SK-N-SH (cell line): ENCODE measurements around the gene ZSCAN20. TPM values are rescaled to one million over a fixed set of nuclear protein-coding genes. Genes with fewer than 3 reads are reported as not detected.

Source experiments
- CTCF ChIA-PET: fragments of 300-600, 350-600 bp; formaldehyde crosslinking; extraction: SDS; loops from one replicate; lab custom pipeline; 2021; lab: Yijun Ruan, JAX
- POLR2A ChIA-PET: fragments of 350-600 bp; sonication (Branson Sonifier 250); formaldehyde crosslinking; extraction: SDS; loops from one replicate; lab custom pipeline; 2020; ENCODE audit warnings: antibody characterized with exemption, inconsistent platforms; lab: Yijun Ruan, JAX
- DNase-seq: peaks from one replicate; pipeline ENCODE4 v3.0.0; 2012
- H2AFZ ChIP-seq: fragments of 200-600 bp; sonication (generic); 2 replicates; pipeline ENCODE4 v1.8.1; 2016; ENCODE audit warnings: antibody characterized with exemption, mild to moderate bottlenecking, low read depth
- H3F3A ChIP-seq: fragments of 200-600 bp; sonication (generic); replicated peaks from 2 replicates; pipeline ENCODE3; 2016; ENCODE audit warnings: antibody characterized with exemption, mild to moderate bottlenecking; ENCODE audit not compliant: insufficient read depth
- H3K27ac ChIP-seq, 2 experiments: fragments of 200-500 bp in 1 of 2; fragments of 200-600 bp in 1 of 2; sonication (Bioruptor generic) in 1 of 2; sonication (generic), shearing (Covaris generic) in 1 of 2; 2 replicates each; pipeline versions ENCODE4 v1.5.1 to v1.6.1; 2014 to 2016; ENCODE audit warnings: low read depth in 2 of 2, inconsistent platforms in 1 of 2, low read length in 1 of 2, mild to moderate bottlenecking in 1 of 2, mixed read lengths in 1 of 2
- H3K27me3 ChIP-seq: fragments of 200-600 bp; sonication (generic), shearing (Covaris generic); 2 replicates; pipeline ENCODE4 v1.6.1; 2016; ENCODE audit warnings: mixed run types; ENCODE audit not compliant: insufficient read depth
- H3K36me3 ChIP-seq, 2 experiments: fragments of 200-500 bp in 1 of 2; fragments of 200-600 bp in 1 of 2; sonication (Bioruptor generic) in 1 of 2; sonication (generic) in 1 of 2; replicated peaks in 1 of 2; 2 replicates each; pipeline versions ENCODE3 to v1.5.1; 2014 to 2016; ENCODE audit warnings: low read length in 1 of 2, mild to moderate bottlenecking in 1 of 2; ENCODE audit not compliant: insufficient read depth in 2 of 2, control insufficient read depth in 1 of 2
- H3K4me1 ChIP-seq, 2 experiments: fragments of 200-500 bp in 1 of 2; fragments of 200-600 bp in 1 of 2; sonication (Bioruptor generic) in 1 of 2; sonication (generic), shearing (Covaris generic) in 1 of 2; 2 replicates each; pipeline versions ENCODE4 v1.5.1 to v1.6.1; 2014 to 2016; ENCODE audit warnings: low read depth in 1 of 2, low read length in 1 of 2, mixed run types in 1 of 2; ENCODE audit not compliant: insufficient read depth in 2 of 2, control insufficient read depth in 1 of 2
- H3K4me2 ChIP-seq: fragments of 200-600 bp; sonication (generic), shearing (Covaris generic); 2 replicates; pipeline ENCODE4 v1.6.1; 2017; ENCODE audit warnings: mixed run types
- H3K4me3 ChIP-seq, 2 experiments: fragments of 200-500 bp in 1 of 2; fragments of 200-600 bp in 1 of 2; sonication (Bioruptor generic) in 1 of 2; sonication (generic), shearing (Covaris generic) in 1 of 2; 2 replicates each; pipeline versions ENCODE4 v1.5.1 to v1.8.1; 2014 to 2016; ENCODE audit warnings: low read depth in 2 of 2, inconsistent platforms in 1 of 2, low read length in 1 of 2, mild to moderate bottlenecking in 1 of 2, mixed read lengths in 1 of 2, moderate library complexity in 1 of 2
- H3K79me2 ChIP-seq: fragments of 200-600 bp; sonication (generic); 2 replicates; pipeline ENCODE4 v1.8.1; 2017; ENCODE audit warnings: mild to moderate bottlenecking; ENCODE audit not compliant: insufficient read depth
- H3K9ac ChIP-seq: fragments of 200-600 bp; sonication (generic); 2 replicates; pipeline ENCODE4 v1.6.1; 2017; ENCODE audit warnings: mixed run types
- H3K9me2 ChIP-seq: fragments of 200-600 bp; sonication (generic); 2 replicates; pipeline ENCODE4 v1.6.1; 2017; ENCODE audit warnings: mixed run types
- H3K9me3 ChIP-seq: fragments of 200-600 bp; sonication (generic); 2 replicates; pipeline ENCODE4 v1.6.1; 2017; ENCODE audit warnings: mixed run types, mild to moderate bottlenecking, moderate library complexity
- H4K20me1 ChIP-seq: fragments of 200-600 bp; sonication (generic); 2 replicates; pipeline ENCODE4 v1.6.1; 2017; ENCODE audit warnings: mild to moderate bottlenecking, mixed run types; ENCODE audit not compliant: insufficient read depth
- CHD2 ChIP-seq: fragments of 150-350 bp; IDR thresholded peaks from 2 replicates; pipeline ENCODE4 v1.6.1; 2018; ENCODE audit warnings: low read length; ENCODE audit not compliant: partially characterized antibody
- EZH2phosphoT487 ChIP-seq: fragments of 200-600 bp; sonication (generic); IDR thresholded peaks from 2 replicates; pipeline ENCODE4 v1.6.1; 2017; ENCODE audit warnings: low read depth, mixed run types, mild to moderate bottlenecking, antibody characterized with exemption, moderate library complexity, borderline replicate concordance
- GATA2 ChIP-seq: sonication (generic); formaldehyde crosslinking; IDR thresholded peaks from 2 replicates; pipeline ENCODE4 v1.5.0; 2020; ENCODE audit warnings: mild to moderate bottlenecking, missing genetic modification reagents
- IRF3 ChIP-seq: fragments of 150-350 bp; IDR thresholded peaks from 2 replicates; pipeline ENCODE4 v1.6.1; 2016; ENCODE audit warnings: mild to moderate bottlenecking, low read depth, low read length
- JUND ChIP-seq: IDR thresholded peaks from 2 replicates; pipeline ENCODE4 v1.4.0; 2012
- MXI1 ChIP-seq: IDR thresholded peaks from 2 replicates; pipeline ENCODE4 v1.6.1; 2012; ENCODE audit warnings: mild to moderate bottlenecking, low read depth, low read length, improper control_type of control experiment
- REST ChIP-seq: IDR thresholded peaks from 2 replicates; pipeline ENCODE4 v1.6.1; 2012; ENCODE audit warnings: mild to moderate bottlenecking, low read depth, low read length, moderate library complexity
- RXRA ChIP-seq: IDR thresholded peaks from 2 replicates; pipeline ENCODE4 v1.4.0; 2012; ENCODE audit warnings: low read depth, mild to moderate bottlenecking, borderline replicate concordance
- TAF1 ChIP-seq: IDR thresholded peaks from 2 replicates; pipeline ENCODE4 v1.6.1; 2012; ENCODE audit warnings: low read depth, mild to moderate bottlenecking, low read length, moderate library complexity, borderline replicate concordance
- TCF12 ChIP-seq: IDR thresholded peaks from 2 replicates; pipeline ENCODE4 v1.4.0; 2012
- TEAD4 ChIP-seq: IDR thresholded peaks from 2 replicates; pipeline ENCODE4 v1.4.0; 2012; ENCODE audit warnings: mild to moderate bottlenecking, borderline replicate concordance; ENCODE audit not compliant: insufficient read depth
- WGBS: methylation state at CpG from one replicate; pipeline ENCODE4 v1.1.6; 2017; ENCODE audit warnings: low lambda C conversion rate; 5-methylcytosine and 5-hydroxymethylcytosine counted together
- polyA plus RNA-seq, 3 experiments: library from polyadenylated mRNA; depleted of rRNA; stranded (reverse); fragments of >200 nt; gene quantifications; 2 replicates each; pipeline ENCODE4 v1.2.3, GENCODE V29; 2012
- TF ChIP-seq, protein P1 (sequence below): IDR thresholded peaks from 2 replicates; pipeline ENCODE4 v1.4.0; 2012; ENCODE audit warnings: low read depth, borderline replicate concordance

Gene ZSCAN20
- polyA plus RNA-seq, 1 of the 3 experiments (the other 2 are of a cell fraction): 2.1 TPM

GRCh38 chr1:33519240-33519884 lies 46.9 kb downstream of the ZSCAN20 start:
- Histone ChIP-seq H3K9me2 (no peaks in the 10 kb centered on the region), H3K27ac (no peak overlapping the region), H3K79me2 (no peaks in the 10 kb centered on the region), H3K27me3 (no peaks in the 10 kb centered on the region), H3K36me3 (no peaks in the 10 kb centered on the region), H2AFZ (no peak overlapping the region), H3F3A (no peaks in the 10 kb centered on the region)
- POLR2A ChIA-PET: no interaction called here
- TF ChIP-seq IRF3 (no peak), JUND (no peak)
- TF ChIP-seq, all 33 proteins: peak for 0
- no peak overlapping the region for H3K4me2 ChIP-seq
- no peak overlapping the region for H3K9ac ChIP-seq
- no peaks in the 10 kb centered on the region for H4K20me1 ChIP-seq
- H3K9me3 ChIP-seq: no peaks in the 10 kb centered on the region
- CTCF ChIA-PET: no interaction called here
- WGBS: 74% methylated on average over 23 of the region's 27 CpGs
- no peaks in the 10 kb centered on the region; a peak in 1 of 4 replicates for H3K4me1 ChIP-seq
- no peak overlapping the region for H3K4me3 ChIP-seq
- DNase-seq: no peak

GRCh38 chr1:33524586-33524985 lies 52.1 kb downstream of the ZSCAN20 start:
- DNase-seq: no peak
- no peaks in the 10 kb centered on the region for H4K20me1 ChIP-seq
- no peak overlapping the region for H3K9ac ChIP-seq
- no peak overlapping the region for H2AFZ ChIP-seq
- H3K27ac ChIP-seq: no peak overlapping the region
- TF ChIP-seq EZH2phosphoT487: no peak
- ChIA-PET POLR2A (no interaction called here), CTCF (no interaction called here)
- no peaks in the 10 kb centered on the region for H3K36me3 ChIP-seq
- no peaks in the 10 kb centered on the region for H3K27me3 ChIP-seq
- H3K79me2 ChIP-seq: no peaks in the 10 kb centered on the region
- no peaks in the 10 kb centered on the region for H3K9me2 ChIP-seq
- no peaks in the 10 kb centered on the region for H3F3A ChIP-seq
- H3K9me3 ChIP-seq: no peaks in the 10 kb centered on the region
- no peaks in the 10 kb centered on the region for H3K4me1 ChIP-seq
- H3K4me2 ChIP-seq: no peak overlapping the region
- no peak overlapping the region for H3K4me3 ChIP-seq
- 20% methylated on average over 2 of the region's 3 CpGs for WGBS

DNA sequence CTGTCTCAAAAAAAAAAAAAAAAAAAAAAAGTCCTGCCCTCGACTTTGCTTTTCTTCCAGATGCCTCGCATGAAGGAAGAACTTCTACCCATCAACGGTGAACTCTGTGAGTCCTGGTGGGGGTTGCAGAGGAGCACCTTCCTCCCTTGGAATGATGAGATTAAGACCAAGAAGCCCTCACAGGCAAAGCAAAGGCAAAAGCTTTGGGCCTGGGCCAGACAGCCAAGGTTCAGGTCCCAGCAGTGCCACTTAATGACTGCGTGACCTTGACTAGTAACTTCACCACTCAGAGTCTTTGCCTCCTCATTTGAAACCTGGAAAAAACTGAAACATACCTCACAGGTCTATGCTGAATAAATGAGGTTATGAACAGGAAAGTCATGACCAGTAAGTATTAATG lies 55.5 kb downstream of the ZSCAN20 start:
- no peak overlapping the region for H3K4me3 ChIP-seq
- TF ChIP-seq CHD2 (no peak), IRF3 (no peak), TCF12 (no peak), MXI1 (no peak), RXRA (no peak), TEAD4 (no peak), TAF1 (no peak), JUND (no peak), GATA2 (CRISPR knock-in tag) (no peak), REST (no peak)
- TF ChIP-seq, protein P1, sequence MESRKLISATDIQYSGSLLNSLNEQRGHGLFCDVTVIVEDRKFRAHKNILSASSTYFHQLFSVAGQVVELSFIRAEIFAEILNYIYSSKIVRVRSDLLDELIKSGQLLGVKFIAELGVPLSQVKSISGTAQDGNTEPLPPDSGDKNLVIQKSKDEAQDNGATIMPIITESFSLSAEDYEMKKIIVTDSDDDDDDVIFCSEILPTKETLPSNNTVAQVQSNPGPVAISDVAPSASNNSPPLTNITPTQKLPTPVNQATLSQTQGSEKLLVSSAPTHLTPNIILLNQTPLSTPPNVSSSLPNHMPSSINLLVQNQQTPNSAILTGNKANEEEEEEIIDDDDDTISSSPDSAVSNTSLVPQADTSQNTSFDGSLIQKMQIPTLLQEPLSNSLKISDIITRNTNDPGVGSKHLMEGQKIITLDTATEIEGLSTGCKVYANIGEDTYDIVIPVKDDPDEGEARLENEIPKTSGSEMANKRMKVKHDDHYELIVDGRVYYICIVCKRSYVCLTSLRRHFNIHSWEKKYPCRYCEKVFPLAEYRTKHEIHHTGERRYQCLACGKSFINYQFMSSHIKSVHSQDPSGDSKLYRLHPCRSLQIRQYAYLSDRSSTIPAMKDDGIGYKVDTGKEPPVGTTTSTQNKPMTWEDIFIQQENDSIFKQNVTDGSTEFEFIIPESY: no peak

More for the DNA sequence above, 55.5 kb downstream of the ZSCAN20 start:
- no peaks in the 10 kb centered on the region for H4K20me1 ChIP-seq
- H3K36me3 ChIP-seq: no peaks in the 10 kb centered on the region
- no peaks in the 10 kb centered on the region for H3K79me2 ChIP-seq
- H2AFZ ChIP-seq: no peak overlapping the region
- H3K27me3 ChIP-seq: no peaks in the 10 kb centered on the region
- H3K27ac ChIP-seq: no peak overlapping the region
- no peak overlapping the region for H3K9ac ChIP-seq
- H3K9me2 ChIP-seq: no peaks in the 10 kb centered on the region
- 46% methylated on average over 3 of the region's 4 CpGs for WGBS
- POLR2A ChIA-PET: no interaction called here
- H3K9me3 ChIP-seq: no peaks in the 10 kb centered on the region
- H3K4me2 ChIP-seq: no peak overlapping the region
- CTCF ChIA-PET: interaction anchor here (1.0 to 1.2 kb wide), 2 partner anchors 9 to 105 kb away, joined by 3 to 4 read pairs; no protein-coding TSS in a partner anchor
- no peaks in the 10 kb centered on the region for H3K4me1 ChIP-seq
- no peaks in the 10 kb centered on the region for H3F3A ChIP-seq
- DNase-seq: no peak
